ENCODE results near the gene SLN.

Gene SLN

DNA sequence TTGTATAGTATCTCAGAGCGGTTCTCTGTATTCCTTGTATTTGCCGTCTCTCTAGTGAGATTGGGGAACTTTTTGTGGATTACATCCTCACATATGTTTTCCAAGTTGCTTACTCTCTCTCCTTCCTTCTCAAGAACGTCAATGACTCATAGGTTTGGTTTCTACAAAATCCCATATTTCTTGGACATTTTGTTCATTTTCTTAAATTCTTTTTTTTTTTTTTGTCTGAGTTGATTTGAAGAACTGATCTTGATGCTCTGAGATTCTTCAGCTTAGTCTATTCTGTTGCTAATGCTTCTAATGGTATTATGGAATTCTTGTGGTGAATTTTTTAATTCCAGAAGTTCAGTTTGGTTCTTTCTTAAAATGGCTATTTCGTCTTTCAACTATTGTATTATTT lies 28.4 kb upstream of the SLN start:
- no peak for TF ChIP-seq OSR1 (CRISPR knock-in tag; IDR thresholded peaks at IDR 0.05)
- no peak for TF ChIP-seq TOX (CRISPR knock-in tag; IDR thresholded peaks at IDR 0.05; ENCODE audit: borderline replicate concordance)
- TF ChIP-seq ISL1 (CRISPR knock-in tag; IDR thresholded peaks at IDR 0.05): no peak
- TF ChIP-seq ZC3H10 (CRISPR knock-in tag; IDR thresholded peaks at IDR 0.05): no peak
- no peak for TF ChIP-seq BACH2 (CRISPR knock-in tag; IDR thresholded peaks at IDR 0.05; ENCODE audit: borderline replicate concordance)
- no peak for ATAC-seq

DNA sequence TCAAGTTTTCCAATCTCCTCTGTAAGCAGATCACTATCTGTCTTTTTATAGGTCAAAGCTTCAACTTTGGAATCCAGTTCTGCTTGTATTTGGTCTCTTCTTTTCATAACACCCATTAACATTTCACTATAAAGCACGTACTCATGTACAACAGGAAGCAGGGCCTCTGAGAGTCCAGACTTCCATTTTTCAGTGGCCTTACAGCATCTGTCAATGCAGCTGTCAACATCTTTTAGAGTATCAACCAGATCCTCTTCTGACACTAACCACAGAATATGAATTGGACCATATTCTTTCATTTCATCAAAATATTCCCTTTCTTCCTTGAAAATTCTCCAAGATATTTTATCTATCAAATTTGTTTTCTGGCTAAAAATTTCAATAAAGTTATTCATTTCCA lies 24.7 kb upstream of the SLN start:
- no peak for ATAC-seq
- TF ChIP-seq ARNTL (CRISPR knock-in tag; IDR thresholded peaks at IDR 0.05; ENCODE audit: borderline replicate concordance, low read depth) (no peak), ZFP30 (CRISPR knock-in tag; IDR thresholded peaks at IDR 0.05) (no peak), ZFP3 (CRISPR knock-in tag; IDR thresholded peaks at IDR 0.05) (no peak), CSDC2 (CRISPR knock-in tag; IDR thresholded peaks at IDR 0.05) (no peak), SNAI2 (CRISPR knock-in tag; IDR thresholded peaks at IDR 0.05) (no peak), RARB (CRISPR knock-in tag; IDR thresholded peaks at IDR 0.05) (no peak), GLIS3 (CRISPR knock-in tag; IDR thresholded peaks at IDR 0.05) (no peak), ZC3H10 (CRISPR knock-in tag; IDR thresholded peaks at IDR 0.05) (no peak), OSR1 (CRISPR knock-in tag; IDR thresholded peaks at IDR 0.05) (no peak)
- TF ChIP-seq, protein P1, sequence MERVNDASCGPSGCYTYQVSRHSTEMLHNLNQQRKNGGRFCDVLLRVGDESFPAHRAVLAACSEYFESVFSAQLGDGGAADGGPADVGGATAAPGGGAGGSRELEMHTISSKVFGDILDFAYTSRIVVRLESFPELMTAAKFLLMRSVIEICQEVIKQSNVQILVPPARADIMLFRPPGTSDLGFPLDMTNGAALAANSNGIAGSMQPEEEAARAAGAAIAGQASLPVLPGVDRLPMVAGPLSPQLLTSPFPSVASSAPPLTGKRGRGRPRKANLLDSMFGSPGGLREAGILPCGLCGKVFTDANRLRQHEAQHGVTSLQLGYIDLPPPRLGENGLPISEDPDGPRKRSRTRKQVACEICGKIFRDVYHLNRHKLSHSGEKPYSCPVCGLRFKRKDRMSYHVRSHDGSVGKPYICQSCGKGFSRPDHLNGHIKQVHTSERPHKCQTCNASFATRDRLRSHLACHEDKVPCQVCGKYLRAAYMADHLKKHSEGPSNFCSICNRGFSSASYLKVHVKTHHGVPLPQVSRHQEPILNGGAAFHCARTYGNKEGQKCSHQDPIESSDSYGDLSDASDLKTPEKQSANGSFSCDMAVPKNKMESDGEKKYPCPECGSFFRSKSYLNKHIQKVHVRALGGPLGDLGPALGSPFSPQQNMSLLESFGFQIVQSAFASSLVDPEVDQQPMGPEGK (CRISPR knock-in tag; IDR thresholded peaks at IDR 0.05; ENCODE audit: borderline replicate concordance): no peak

DNA sequence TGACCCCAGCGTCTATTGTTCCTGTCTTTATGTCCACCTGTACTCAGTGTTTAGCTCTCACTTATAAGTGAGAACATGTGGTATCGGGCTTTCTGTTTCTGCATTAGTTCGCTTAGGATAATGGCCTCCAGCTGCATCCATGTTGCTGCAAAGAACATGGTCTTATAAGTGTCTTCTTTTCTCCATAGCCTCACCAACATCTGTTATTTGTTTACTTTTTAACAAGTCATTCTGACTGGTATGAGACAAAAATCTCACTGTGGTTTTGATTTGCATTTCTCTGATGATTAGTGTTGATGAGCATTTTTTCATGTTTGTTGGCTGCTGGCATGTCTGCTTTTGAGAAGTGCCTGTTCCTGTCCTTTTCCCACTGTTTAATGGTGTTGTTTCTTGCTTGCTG lies 21.7 kb upstream of the SLN start:
- TF ChIP-seq ZFP3 (CRISPR knock-in tag; IDR thresholded peaks at IDR 0.05) (no peak), OSR1 (CRISPR knock-in tag; IDR thresholded peaks at IDR 0.05) (no peak), SNAI2 (CRISPR knock-in tag; IDR thresholded peaks at IDR 0.05) (no peak), PPARA (CRISPR knock-in tag; IDR thresholded peaks at IDR 0.05; ENCODE audit: borderline replicate concordance) (no peak), ZC3H10 (CRISPR knock-in tag; IDR thresholded peaks at IDR 0.05) (no peak), ZNF565 (CRISPR knock-in tag; conservative IDR thresholded peaks at IDR 0.05; ENCODE audit: low read depth) (no peak), TCF4 (CRISPR knock-in tag; IDR thresholded peaks at IDR 0.05; ENCODE audit: borderline replicate concordance) (no peak), TOX (CRISPR knock-in tag; IDR thresholded peaks at IDR 0.05; ENCODE audit: borderline replicate concordance) (no peak), ZFP30 (CRISPR knock-in tag; IDR thresholded peaks at IDR 0.05) (no peak), ESRRG (CRISPR knock-in tag; IDR thresholded peaks at IDR 0.05) (no peak), TSHZ2 (CRISPR knock-in tag; IDR thresholded peaks at IDR 0.05) (no peak), ISL1 (CRISPR knock-in tag; IDR thresholded peaks at IDR 0.05) (no peak)
- TF ChIP-seq, protein P2, sequence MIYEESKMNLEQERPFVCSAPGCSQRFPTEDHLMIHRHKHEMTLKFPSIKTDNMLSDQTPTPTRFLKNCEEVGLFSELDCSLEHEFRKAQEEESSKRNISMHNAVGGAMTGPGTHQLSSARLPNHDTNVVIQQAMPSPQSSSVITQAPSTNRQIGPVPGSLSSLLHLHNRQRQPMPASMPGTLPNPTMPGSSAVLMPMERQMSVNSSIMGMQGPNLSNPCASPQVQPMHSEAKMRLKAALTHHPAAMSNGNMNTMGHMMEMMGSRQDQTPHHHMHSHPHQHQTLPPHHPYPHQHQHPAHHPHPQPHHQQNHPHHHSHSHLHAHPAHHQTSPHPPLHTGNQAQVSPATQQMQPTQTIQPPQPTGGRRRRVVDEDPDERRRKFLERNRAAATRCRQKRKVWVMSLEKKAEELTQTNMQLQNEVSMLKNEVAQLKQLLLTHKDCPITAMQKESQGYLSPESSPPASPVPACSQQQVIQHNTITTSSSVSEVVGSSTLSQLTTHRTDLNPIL (CRISPR knock-in tag; IDR thresholded peaks at IDR 0.05; ENCODE audit: low read depth): no peak
- no peak for ATAC-seq

- ATAC-seq: no peak
- TF ChIP-seq CSDC2 (CRISPR knock-in tag; IDR thresholded peaks at IDR 0.05) (no peak), ARNTL (CRISPR knock-in tag; IDR thresholded peaks at IDR 0.05; ENCODE audit: borderline replicate concordance, low read depth) (no peak), BACH2 (CRISPR knock-in tag; IDR thresholded peaks at IDR 0.05; ENCODE audit: borderline replicate concordance) (no peak), ZC3H10 (CRISPR knock-in tag; IDR thresholded peaks at IDR 0.05) (no peak), OSR1 (CRISPR knock-in tag; IDR thresholded peaks at IDR 0.05) (no peak), RARB (CRISPR knock-in tag; IDR thresholded peaks at IDR 0.05) (no peak), TCF4 (CRISPR knock-in tag; IDR thresholded peaks at IDR 0.05; ENCODE audit: borderline replicate concordance) (no peak), SNAI2 (CRISPR knock-in tag; IDR thresholded peaks at IDR 0.05) (no peak), ZNF565 (CRISPR knock-in tag; conservative IDR thresholded peaks at IDR 0.05; ENCODE audit: low read depth) (no peak), ESRRG (CRISPR knock-in tag; IDR thresholded peaks at IDR 0.05) (no peak), ZNF70 (CRISPR knock-in tag; IDR thresholded peaks at IDR 0.05) (no peak), PPARA (CRISPR knock-in tag; IDR thresholded peaks at IDR 0.05; ENCODE audit: borderline replicate concordance) (no peak), TOX (CRISPR knock-in tag; IDR thresholded peaks at IDR 0.05; ENCODE audit: borderline replicate concordance) (no peak)
- TF ChIP-seq, protein P3, sequence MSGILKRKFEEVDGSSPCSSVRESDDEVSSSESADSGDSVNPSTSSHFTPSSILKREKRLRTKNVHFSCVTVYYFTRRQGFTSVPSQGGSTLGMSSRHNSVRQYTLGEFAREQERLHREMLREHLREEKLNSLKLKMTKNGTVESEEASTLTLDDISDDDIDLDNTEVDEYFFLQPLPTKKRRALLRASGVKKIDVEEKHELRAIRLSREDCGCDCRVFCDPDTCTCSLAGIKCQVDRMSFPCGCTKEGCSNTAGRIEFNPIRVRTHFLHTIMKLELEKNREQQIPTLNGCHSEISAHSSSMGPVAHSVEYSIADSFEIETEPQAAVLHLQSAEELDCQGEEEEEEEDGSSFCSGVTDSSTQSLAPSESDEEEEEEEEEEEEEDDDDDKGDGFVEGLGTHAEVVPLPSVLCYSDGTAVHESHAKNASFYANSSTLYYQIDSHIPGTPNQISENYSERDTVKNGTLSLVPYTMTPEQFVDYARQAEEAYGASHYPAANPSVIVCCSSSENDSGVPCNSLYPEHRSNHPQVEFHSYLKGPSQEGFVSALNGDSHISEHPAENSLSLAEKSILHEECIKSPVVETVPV (CRISPR knock-in tag; IDR thresholded peaks at IDR 0.05): no peak
- TF ChIP-seq, protein P1 (CRISPR knock-in tag; IDR thresholded peaks at IDR 0.05; ENCODE audit: borderline replicate concordance): no peak
- TF ChIP-seq, protein P4, sequence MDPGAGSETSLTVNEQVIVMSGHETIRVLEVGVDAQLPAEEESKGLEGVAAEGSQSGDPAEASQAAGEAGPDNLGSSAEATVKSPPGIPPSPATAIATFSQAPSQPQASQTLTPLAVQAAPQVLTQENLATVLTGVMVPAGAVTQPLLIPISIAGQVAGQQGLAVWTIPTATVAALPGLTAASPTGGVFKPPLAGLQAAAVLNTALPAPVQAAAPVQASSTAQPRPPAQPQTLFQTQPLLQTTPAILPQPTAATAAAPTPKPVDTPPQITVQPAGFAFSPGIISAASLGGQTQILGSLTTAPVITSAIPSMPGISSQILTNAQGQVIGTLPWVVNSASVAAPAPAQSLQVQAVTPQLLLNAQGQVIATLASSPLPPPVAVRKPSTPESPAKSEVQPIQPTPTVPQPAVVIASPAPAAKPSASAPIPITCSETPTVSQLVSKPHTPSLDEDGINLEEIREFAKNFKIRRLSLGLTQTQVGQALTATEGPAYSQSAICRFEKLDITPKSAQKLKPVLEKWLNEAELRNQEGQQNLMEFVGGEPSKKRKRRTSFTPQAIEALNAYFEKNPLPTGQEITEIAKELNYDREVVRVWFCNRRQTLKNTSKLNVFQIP (CRISPR knock-in tag; IDR thresholded peaks at IDR 0.05; ENCODE audit: borderline replicate concordance, low read depth): no peak
Observed at GRCh38 chr11:107732689-107733051, 20.8 kb upstream of the SLN start.
